AG09309 (cell line): ENCODE results near the gene CLBA1.
"Not testable (repeated sequence)": the region's sequence is repeated elsewhere in the genome, so short reads cannot be mapped to it uniquely, and the experiment has no call there.

Experiments
- DNase-seq: peaks from one replicate; pipeline ENCODE4 v3.0.0-alpha.2; 2010; ENCODE audit warnings: low read depth
- H3K4me3 ChIP-seq: 2 replicates; pipeline ENCODE4 v1.5.1; 2011; ENCODE audit warnings: mild to moderate bottlenecking, low read depth, low read length, moderate library complexity; ENCODE audit not compliant: control insufficient read depth
- TF ChIP-seq, protein P1 (sequence below): IDR thresholded peaks from 2 replicates; pipeline ENCODE4 v1.5.1; 2011; ENCODE audit warnings: mild to moderate bottlenecking, low read depth, low read length, inconsistent platforms; ENCODE audit not compliant: insufficient read depth, control insufficient read depth; ENCODE audit errors: missing control alignments

CLBA1 gene

GRCh38 chr14:104938960-104939359 lies 46.6 kb upstream of the CLBA1 start:
- DNase-seq: no peak
- TF ChIP-seq, protein P1, sequence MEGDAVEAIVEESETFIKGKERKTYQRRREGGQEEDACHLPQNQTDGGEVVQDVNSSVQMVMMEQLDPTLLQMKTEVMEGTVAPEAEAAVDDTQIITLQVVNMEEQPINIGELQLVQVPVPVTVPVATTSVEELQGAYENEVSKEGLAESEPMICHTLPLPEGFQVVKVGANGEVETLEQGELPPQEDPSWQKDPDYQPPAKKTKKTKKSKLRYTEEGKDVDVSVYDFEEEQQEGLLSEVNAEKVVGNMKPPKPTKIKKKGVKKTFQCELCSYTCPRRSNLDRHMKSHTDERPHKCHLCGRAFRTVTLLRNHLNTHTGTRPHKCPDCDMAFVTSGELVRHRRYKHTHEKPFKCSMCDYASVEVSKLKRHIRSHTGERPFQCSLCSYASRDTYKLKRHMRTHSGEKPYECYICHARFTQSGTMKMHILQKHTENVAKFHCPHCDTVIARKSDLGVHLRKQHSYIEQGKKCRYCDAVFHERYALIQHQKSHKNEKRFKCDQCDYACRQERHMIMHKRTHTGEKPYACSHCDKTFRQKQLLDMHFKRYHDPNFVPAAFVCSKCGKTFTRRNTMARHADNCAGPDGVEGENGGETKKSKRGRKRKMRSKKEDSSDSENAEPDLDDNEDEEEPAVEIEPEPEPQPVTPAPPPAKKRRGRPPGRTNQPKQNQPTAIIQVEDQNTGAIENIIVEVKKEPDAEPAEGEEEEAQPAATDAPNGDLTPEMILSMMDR: no peak
- H3K4me3 ChIP-seq: no peak overlapping the region

DNA sequence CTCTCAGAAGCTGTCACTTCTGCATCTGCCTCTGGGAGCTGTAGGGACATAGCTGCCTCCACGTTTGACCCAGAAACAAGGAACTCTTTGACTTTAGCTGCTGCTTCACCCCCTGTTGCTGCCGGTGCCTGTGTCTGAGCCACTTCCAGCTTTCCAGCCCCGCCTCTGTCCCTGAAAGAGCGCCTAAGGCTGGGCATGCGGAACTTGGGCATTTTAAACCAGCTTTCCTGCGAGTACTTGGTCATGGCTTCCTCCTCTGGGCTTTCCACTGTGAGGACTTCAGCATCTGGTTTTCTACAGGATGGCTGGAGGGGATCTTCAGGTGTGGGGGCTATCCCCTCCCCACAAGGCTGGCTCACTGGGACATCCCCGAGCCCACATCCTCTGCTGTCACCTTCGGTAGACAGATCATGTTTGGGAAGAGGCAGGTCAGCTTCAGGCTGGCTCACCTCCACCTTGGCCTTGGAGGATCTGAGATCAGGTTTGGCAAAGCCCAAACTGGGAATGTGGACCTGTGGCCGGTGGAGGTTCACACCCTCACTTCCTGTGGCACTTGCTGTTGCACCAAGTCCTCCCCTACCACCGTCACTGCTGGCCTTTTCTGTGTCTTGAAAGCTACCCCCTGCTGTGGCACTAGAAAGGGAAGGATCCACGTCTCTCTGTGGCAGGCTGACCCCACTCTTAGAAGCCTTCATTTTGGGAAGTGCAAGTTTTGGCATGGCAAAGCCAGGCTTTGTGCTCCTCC lies 45.8 kb upstream of the CLBA1 start:
- H3K4me3 ChIP-seq: no peak overlapping the region
- DNase-seq: no peak
- TF ChIP-seq, protein P1: no peak

DNA sequence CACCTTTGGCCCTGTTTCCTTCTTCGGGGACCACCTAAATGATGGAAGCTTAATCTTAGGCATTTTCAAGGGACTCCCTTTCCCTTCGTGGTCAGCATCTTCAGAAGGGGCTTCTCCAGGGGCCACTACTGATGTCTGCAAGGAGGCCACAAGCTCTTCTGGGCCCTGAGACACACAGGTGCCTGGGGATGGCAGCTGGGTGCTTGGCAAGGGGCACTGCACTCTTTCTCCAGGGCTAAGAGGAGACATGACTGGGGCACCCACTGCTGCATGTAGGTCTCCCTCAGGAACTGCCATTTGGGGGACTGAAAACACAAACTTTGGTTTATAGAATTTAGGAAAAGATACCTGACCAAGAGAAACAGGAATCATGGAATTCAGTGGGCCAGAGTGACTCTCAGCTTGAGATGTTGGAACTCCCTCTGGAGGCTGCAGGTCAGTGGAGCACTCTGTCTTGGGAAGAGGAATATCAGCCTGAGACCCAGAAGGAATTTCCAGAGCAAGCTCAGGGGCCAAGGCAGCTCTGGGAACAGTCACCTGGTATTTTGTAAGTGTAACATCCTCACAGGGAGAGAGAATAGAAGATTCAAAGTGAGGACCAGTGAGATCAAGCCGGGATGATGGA lies 45.0 kb upstream of the CLBA1 start:
- DNase-seq: no peak
- TF ChIP-seq, protein P1: peak; percentile 23
- no peak overlapping the region for H3K4me3 ChIP-seq

GRCh38 chr14:104941508-104942365 lies 43.9 kb upstream of the CLBA1 start:
- TF ChIP-seq, protein P1: no peak
- H3K4me3 ChIP-seq: no peak overlapping the region
- no peak for DNase-seq

- TF ChIP-seq, protein P1: no peak
- no peak overlapping the region for H3K4me3 ChIP-seq
- DNase-seq: no peak
Measured at GRCh38 chr14:104942586-104942985, 43.0 kb upstream of the CLBA1 start.

DNA sequence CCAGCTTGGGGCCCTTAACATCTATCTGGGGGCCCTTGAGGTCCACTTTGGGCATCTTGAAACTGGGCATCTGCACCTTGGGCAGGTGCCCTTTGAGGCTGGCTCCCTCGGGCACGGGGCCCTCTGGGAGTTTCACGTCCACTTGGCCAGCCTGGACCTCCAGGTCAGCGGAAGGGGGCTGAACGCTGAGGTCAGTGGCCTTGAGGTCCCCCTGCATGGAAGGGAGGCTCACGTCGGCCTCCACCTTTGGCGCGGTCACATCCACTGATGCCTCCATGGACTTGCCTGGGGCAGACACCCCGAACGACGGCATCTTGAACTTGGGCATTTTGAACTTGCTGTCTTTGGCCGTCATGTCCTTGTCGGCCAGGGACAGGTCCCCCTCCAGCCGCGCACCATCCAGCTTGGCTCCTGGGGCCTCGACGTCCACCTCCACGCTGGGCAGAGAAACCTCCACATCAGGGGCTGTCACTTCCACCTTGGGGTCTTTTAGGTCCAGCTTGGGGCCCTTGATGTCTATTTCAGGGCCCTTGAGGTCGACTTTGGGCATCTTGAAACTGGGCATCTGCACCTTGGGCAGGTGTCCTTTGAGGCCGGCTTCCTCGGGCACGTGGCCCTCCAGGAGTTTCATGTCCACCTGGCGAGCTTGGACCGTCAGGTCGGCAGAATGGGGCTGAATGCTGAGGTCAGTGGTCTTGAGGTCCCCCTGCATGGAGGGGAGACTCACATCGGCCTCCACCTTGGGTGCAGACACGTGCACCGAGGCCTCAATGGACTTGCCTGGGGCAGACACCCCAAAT lies 42.2 kb upstream of the CLBA1 start:
- DNase-seq, H3K4me3 ChIP-seq: not testable (repeated sequence)

GRCh38 chr14:104944016-104944308 lies 41.6 kb upstream of the CLBA1 start:
- not testable (repeated sequence) for DNase-seq, H3K4me3 ChIP-seq

- DNase-seq, H3K4me3 ChIP-seq: not testable (repeated sequence)
Measured at GRCh38 chr14:104944436-104945205, 41.0 kb upstream of the CLBA1 start.

GRCh38 chr14:104945266-104945665 lies 40.3 kb upstream of the CLBA1 start:
- not testable (repeated sequence) for H3K4me3 ChIP-seq, DNase-seq
